IPS-18c (cell line): ENCODE results near the gene HIVEP2.

Source experiments
- H3K4me3 ChIP-seq: 2 replicates; pipeline ENCODE4 v1.7.0; 2013; ENCODE audit warnings: low read depth, mild to moderate bottlenecking, low read length, moderate library complexity; ENCODE audit not compliant: insufficient read depth
- H3K9me3 ChIP-seq: one replicate; pipeline ENCODE4 v1.6.1; 2013; ENCODE audit warnings: mild to moderate bottlenecking, low read length, moderate library complexity; ENCODE audit not compliant: control insufficient read depth, insufficient read depth

Gene HIVEP2

DNA sequence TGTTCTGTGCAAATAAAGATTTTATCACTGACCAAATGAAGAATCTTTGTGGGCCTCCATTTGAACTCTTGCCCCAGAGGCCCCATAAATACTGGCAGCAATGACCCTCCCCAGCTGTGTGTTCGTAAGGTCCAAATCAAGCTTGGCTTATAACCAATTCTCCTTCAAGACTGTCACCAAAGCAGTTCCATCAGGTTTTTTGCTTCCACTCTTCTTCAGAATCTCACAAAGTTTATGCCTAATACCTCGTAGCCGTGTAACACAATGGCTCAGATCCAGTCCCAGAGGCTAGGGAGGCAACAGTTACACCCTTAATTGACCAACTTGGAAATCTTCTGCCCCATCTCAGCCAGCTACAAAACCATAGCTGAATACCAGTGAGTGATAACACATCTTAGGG lies 120.5 kb downstream of the HIVEP2 start:
- Histone ChIP-seq H3K9me3 (no peaks in the 10 kb centered on the region), H3K4me3 (no peak overlapping the region)

DNA sequence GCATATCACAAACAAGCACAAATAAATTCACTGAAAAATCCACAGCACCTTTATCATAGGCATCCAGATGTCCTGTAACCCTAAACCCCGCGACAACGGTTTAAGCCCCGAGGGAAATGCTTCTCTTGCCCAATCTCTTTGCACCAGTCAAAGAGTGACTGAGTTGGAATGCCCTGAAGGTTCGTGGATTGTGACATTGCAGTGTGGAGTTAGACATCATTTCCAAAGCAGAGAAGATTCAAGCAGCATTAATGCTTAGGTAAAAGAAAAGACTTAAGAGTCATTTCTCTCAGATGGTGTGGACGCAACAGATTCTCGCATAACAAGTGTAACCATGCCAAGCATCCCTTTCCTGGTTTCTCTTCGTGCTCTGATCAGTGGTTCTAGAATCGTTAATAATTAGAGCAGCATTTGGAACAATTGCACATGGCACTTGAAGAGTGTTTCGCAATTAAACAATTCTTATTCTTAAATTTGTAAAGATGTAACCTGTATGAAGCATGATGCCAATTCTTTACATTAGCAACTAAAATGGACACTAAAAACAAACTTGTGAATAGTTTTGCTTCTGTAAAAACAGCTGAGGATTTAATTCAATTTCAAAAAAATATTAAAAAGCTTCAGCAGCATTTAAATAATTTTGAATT lies 121.6 kb downstream of the HIVEP2 start:
- H3K9me3 ChIP-seq = no peaks in the 10 kb centered on the region

DNA sequence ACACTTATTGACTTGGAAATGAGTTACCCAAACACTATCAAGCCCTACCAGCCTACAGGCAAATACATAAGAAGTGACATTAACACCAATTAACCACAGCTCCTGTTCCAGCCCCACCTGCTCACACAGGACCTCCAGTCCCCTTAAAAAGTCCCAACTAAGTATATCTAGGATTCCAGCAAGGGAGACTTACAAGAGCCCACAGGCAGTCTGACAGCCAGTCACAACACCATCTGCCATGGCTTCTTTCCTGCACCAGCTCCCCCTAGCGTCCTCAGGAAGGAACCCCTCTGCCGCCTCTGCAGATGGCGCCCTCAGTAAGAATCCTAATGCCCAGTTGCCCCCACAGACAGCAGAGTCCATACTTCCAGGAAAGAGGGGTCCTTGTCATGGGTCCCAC lies 122.1 kb downstream of the HIVEP2 start:
- Histone ChIP-seq H3K9me3 (no peaks in the 10 kb centered on the region), H3K4me3 (no peak overlapping the region)

More for the DNA sequence above, 121.6 kb downstream of the HIVEP2 start:
- no peak overlapping the region for H3K4me3 ChIP-seq

DNA sequence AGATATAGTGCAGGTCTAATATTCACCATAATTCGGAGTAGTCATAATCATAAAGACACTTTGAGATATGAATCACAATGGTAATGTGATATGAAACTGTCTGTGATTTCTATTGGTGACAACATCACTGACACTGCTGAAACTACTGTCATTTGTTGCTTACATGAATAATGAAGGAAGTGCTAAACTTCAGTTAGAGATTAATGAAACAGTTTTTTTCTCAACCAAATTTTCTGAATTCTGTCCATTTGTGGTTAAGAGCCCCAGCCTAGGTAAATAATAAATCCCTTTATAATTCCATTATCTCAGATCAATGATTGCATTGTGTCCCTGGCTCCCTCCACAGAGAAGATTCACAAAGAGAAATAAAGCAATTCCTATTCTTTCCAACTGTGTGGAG lies 122.6 kb downstream of the HIVEP2 start:
- no peak overlapping the region for H3K4me3 ChIP-seq
- H3K9me3 ChIP-seq = no peaks in the 10 kb centered on the region

DNA sequence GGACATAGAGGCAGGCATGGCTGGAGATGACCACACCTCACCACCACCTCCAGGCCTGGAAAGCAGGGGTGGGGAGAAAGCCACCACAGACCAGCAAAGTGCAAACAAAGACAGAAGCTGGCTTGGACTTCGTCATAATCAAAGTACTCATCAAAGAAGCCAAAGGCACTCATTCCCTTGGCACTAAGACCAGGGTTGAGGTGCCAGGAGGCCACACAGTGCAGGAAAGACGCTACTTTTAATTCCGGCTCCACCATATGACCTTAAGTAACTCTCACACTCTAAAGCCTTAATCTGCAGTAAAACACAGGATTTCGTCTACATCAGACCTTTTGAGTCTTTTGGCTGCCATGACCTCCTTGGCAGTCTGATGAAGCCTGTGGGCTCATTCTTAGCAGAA lies 123.1 kb downstream of the HIVEP2 start:
- H3K9me3 ChIP-seq = no peaks in the 10 kb centered on the region
- no peak overlapping the region for H3K4me3 ChIP-seq

DNA sequence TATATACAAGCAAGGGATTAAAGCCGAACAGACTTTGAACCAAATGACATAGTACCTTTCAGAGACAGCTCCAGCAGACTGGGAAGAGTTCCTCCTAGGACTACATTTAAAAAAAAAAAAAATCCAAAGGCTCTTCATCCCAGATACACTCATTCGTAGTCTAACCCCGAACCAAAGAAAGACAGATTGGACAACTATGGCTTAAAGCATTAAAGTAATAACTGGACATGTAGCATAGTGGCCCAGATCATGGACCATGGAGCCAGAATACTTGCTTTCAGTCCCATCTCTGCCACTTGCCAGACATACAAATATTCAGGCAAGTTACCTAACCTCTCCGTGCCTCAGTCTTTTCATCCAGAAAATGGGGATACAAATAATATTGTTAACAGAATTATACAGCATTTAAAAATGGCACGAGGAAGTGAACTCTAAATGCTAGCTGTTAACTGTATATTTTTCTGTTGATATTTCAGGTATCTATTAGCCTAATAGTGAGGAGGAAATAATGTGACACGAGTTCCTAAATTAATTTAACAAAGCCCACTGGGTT lies 123.7 kb downstream of the HIVEP2 start:
- H3K9me3 ChIP-seq = no peaks in the 10 kb centered on the region

DNA sequence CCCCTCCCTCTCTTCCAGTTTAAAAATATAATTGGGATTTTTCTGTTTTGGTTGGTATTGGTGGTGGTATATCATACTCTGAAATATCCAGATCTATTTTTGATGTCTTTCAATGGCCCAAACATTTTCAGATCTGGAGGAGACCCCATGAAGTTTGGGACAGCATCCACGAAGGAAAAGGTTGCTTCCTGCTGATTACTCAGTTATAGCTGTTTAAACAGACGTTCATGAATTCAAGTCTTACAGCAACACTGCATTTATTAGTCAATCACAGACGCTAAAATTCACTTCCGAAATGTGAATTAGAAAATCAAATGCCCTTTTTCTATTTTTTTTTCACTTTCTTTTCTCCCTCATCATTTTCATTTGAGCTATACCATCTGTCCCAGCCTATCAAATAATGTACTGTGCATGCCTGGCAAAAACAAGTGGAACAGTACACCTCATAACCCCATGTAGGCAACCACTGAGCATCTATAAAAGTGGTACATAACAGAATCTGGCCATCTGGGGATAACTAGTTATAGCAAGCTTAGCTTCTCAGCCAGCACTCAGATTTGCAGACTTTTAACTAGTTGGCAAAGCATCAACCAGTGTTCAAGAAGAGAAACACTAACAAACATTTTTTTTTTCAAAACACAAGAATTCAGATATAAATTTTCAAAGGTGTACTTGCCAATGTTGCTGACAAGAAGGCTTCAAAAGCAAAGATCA lies 124.5 kb downstream of the HIVEP2 start:
- Histone ChIP-seq H3K9me3 (no peaks in the 10 kb centered on the region), H3K4me3 (no peak overlapping the region)

More for the DNA sequence above, 123.7 kb downstream of the HIVEP2 start:
- H3K4me3 ChIP-seq = no peak overlapping the region

DNA sequence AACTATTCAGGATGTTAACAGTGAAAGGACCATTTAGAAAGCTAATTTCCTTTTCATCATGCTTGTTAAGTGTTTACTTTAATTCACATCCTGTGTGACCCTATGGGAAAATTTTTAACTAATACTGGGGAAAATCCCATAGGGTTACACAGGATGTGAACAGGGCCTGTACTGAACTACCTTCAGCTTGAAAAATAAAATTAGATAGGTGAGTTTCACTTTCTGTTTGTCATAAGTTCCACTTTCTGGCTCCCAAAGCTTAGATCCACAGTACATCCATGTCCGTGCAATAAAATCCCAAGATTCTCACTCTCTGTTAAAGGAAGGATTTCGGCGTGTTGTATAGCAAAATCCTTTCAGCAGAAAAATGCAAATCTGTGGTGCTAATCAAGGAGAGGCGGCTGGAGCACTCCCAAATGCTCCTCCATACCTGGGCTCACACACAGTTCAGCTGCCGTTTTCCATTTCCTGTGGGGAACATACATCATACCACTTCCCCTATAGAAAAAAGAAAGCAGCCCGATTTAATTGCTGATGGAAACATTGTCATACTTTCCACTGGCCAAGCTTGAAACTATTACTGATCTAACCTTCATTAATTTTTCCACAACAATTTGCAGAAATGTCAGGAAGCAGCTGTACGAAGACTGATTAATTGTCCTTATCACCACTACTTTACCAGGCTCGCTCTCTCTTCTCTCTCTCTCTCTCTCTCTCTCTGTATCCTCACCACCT lies 125.2 kb downstream of the HIVEP2 start:
- Histone ChIP-seq H3K4me3 (no peak overlapping the region), H3K9me3 (no peaks in the 10 kb centered on the region)

DNA sequence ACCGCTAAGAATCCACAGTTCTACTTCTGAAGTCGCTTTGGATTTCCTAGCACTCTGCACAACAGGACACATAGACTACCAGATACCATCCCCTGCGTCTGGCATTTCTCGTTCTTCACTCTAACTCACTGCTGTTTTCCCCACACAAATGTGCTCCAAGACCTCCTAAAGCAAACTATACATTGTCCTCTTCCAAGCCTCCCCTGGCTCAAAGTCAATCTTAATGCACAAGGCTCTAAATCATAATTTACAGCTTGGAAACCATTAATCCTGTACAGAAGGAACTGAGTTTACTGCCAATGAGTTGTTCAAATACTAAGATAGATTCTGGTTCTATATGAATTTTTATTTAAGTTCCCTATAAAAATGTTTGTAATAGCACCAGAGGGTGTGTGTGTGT lies 128.5 kb downstream of the HIVEP2 start:
- Histone ChIP-seq H3K9me3 (no peaks in the 10 kb centered on the region), H3K4me3 (no peak overlapping the region)

DNA sequence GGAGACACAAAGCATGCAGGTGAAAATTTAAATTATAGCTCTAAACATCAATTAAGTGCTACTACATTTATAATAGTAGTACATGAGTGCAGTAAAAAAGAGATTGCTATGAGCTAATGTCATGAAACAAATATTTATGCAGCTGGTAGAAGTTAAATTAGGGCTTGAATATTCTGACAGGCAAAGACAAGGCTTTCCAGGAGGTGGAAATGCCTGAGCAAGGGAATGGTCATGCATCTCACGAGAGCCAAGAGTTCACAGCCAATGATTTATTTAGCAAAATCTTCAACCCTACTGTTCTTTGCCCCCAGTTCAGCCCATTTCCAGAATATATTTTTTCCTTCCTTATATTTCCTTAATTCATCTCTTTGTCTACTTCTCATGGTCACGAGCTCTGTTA lies 128.9 kb downstream of the HIVEP2 start:
- Histone ChIP-seq H3K9me3 (no peaks in the 10 kb centered on the region), H3K4me3 (no peak overlapping the region)

DNA sequence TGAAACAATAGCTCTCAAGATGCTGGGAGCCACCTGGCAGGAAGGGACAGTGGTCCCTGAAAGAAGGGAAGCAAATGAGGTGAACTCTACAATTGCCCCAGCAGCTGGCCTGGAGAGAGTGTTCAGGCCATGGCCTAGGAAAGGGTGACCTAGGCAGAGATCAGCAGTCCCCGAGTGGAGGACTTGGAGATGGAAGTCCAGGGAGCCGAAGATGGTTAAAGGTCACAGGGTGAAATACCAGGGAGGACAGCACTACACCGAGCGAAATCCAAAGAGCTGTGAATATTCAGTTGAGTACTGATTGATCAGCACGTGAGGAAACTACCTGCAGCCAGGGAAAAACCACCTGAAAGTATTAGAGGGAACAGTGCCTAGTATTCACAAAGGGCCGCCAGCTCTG lies 133.1 kb downstream of the HIVEP2 start:
- H3K4me3 ChIP-seq = no peak overlapping the region
- H3K9me3 ChIP-seq = no peaks in the 10 kb centered on the region

DNA sequence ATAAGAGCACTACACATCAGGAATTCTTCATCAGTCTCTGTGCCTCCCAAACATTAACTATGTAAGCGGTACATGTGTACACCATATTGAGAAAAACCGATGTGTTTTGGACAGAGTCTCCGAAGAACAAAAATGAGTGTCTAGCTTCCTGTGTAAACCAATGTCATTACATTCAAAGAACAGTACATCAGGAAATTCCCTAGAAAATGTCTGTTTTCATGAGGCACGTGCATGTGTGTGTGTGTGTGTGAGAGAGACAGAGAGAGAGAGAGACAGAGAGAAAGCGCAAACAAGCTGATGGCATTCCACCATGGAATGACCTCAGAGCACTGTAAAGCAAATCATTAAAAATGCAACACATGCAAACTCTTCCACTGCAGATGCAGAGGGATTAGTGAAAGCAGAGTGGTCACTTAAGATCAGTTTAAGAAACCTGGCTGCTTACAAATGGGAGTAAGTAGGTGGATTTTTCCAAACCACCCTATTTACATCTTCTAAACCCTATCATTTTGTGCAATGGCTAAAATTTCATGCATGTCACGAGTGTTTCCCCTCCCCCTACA lies 133.9 kb downstream of the HIVEP2 start:
- no peaks in the 10 kb centered on the region for H3K9me3 ChIP-seq
- no peak overlapping the region for H3K4me3 ChIP-seq

DNA sequence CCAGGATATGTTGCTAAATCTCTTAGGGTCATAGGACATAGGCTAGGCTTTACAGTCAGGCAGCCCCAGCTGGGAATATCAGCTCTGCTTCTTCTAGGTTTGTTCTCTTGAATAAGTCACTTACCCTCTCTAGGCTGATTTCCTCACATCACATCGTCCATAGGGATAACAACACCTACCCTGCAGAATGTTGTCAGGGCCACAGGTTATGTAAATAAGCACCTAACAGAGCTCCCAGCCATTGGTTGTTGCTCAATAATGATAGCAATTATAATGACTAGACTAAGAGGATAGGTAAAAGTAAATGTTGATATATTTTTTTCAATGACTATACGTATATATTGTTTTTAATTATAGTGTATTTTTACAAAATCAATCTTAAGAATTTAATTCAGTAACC lies 135.0 kb downstream of the HIVEP2 start:
- Histone ChIP-seq H3K9me3 (no peaks in the 10 kb centered on the region), H3K4me3 (no peak overlapping the region)

DNA sequence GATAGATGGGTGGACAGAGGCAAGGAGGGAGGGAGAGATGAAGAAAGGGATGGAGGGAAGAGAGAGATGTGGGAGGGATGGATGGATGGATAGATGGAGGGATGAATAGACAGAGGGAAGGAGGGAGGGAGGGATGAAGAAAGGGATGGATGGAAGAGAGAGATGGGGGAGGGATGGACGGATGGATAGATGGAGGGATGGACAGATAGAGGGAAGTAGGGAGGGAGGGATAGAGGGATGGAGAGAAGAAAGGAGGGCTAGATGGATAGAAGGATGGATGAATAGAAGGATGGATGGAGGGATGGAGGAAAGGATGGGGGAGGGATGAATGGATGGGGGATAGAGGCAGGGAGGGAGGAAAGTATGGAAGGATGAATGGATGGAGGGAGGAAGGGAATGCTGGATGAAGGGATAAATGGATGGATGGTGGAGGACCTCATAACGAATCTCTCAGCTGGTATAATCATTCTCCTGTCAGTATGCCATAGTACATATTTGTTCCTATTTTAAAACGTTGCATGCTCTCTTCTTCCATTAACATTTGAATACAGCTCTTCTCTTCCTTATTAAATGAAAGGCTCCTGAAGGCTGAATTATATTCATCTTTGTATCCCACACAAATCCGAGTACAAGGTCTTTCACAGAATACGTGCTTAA lies 136.4 kb downstream of the HIVEP2 start:
- no peaks in the 10 kb centered on the region for H3K9me3 ChIP-seq
- H3K4me3 ChIP-seq = no peak overlapping the region

DNA sequence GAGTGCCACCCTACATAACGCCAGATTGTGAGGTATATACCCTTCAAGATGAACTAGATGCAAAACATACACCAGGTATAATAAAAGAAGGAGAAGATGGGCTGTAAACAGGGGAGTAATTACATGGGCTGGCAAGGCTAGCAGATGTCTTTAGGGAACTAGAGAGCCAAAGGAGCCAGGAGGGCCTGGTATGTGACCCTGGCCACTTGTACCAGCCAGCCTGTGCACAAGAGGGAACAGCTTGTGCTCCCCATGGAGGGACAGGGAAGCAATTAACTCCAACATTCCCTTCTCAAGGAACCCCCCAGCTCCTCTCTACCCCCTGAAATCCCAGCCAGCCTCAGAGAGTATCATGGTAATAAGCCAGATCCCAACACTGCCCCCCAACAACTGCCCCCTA lies 139.9 kb downstream of the HIVEP2 start:
- no peaks in the 10 kb centered on the region for H3K9me3 ChIP-seq
- no peak overlapping the region for H3K4me3 ChIP-seq

DNA sequence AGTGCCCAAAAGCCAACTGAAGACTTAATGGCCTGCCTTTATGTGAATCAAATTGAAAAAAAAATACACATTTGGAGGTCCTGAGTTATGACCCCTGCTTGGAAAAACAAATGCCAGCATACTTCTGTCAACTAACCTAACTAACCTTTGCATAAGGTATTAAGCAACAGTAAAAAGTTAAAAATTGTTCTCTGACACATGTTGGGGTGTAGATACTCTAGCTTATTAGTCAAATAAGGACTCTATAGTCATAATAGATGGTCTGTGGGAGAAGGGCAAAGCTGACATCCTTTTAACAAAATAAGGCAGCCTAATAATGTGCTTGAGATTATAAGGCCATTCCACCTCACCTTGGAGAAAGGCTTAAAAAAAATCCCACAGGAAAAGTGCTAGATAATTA lies 140.5 kb downstream of the HIVEP2 start:
- no peaks in the 10 kb centered on the region for H3K9me3 ChIP-seq
- no peak overlapping the region for H3K4me3 ChIP-seq

DNA sequence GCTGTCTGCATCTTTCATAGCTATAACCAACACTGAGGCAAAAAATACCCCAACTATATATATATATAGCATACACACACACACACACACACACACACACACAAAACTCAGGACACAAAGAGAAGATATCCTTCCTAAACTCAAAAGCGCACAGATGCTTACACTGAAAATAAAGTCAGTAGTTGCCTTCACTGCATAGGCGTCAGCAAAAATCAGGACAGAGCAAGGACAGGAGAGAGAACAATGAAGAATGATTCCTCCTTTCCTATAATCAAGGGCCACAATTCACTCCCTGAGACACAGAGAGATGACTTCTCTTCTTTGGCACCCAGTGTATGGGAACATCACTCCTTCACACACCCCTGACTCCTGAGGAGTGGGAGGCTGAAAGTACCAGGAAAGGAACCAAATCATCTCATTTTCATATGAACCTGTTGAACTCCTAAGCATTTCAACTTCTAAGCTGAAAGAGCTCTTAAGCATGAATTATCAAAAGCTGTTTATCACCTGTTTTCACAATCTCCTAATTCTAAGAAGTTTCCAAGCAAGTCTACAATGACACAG lies 141.4 kb downstream of the HIVEP2 start:
- Histone ChIP-seq H3K4me3 (no peak overlapping the region), H3K9me3 (no peaks in the 10 kb centered on the region)
